ENCODE measurements around the gene IFFO2.

Gene IFFO2

DNA sequence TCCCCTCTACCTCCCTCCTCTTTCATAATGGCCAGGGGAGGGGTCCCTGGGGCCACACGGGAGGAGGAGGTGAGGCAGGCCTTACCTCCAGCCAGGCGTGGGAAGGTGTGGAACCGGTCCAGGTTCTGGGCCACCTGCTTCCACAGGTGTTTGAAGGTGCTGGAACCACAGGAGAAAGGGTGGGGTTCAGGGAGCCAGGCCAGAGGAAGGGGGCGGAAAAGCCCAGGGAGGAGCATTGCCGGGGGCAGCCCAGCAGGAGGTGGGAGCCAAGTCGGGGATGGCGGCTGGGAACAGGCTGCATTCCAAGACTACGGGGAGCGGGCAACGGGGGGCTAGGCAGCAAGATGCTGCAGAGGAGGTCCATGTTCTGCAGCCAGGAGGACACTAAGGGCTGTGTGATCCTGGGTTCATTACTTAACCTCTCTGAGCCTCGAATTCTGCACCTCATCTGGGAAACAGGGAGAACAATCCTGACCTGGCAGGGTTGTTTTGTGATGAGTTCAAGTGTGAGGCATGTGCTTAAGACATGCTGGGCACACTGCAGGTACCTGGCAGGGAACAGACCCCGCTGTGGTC is 77.2 kb downstream of the IFFO2 start:
- Histone ChIP-seq H3K27ac (ENCODE audit: low read length) (no peak overlapping the region), H3K36me3 (replicated peaks; ENCODE audit: insufficient read depth, low read length) (no peaks in the 10 kb centered on the region)
- TF ChIP-seq EZH2phosphoT487 (IDR thresholded peaks at IDR 0.05; ENCODE audit: low read length): no peak
- no peak for TF ChIP-seq CTCF (IDR thresholded peaks at IDR 0.05; ENCODE audit: low read length)
- TF ChIP-seq EZH2 (optimal IDR thresholded peaks at IDR 0.05; ENCODE audit: low read depth, low read length): no peak

GRCh38 chr1:18878538-18879214 is 77.8 kb downstream of the IFFO2 start:
- Histone ChIP-seq H3K36me3 (replicated peaks; ENCODE audit: insufficient read depth, low read length) (no peaks in the 10 kb centered on the region), H3F3A (ENCODE audit: insufficient read depth, low read length) (no peaks in the 10 kb centered on the region), H3K27me3 (replicated peaks; ENCODE audit: insufficient read depth, low read length) (no peaks in the 10 kb centered on the region), H3K27ac (ENCODE audit: low read length) (no peak overlapping the region), H2AFZ (ENCODE audit: low read length) (no peak overlapping the region), H4K20me1 (ENCODE audit: insufficient read depth, low read length) (no peaks in the 10 kb centered on the region), H3K4me2 (ENCODE audit: low read depth, low read length) (no peak overlapping the region), H3K9me3 (replicated peaks; ENCODE audit: insufficient read depth, low read length) (no peaks in the 10 kb centered on the region), H3K79me2 (ENCODE audit: low read length) (no peaks in the 10 kb centered on the region), H3K9me2 (replicated peaks; ENCODE audit: insufficient read depth, low read length) (no peaks in the 10 kb centered on the region), H3K4me3 (ENCODE audit: low read length) (no peak overlapping the region), H3K4me1 (ENCODE audit: low read length) (no peaks in the 10 kb centered on the region), H3K9ac (ENCODE audit: low read length) (no peak overlapping the region)
- TF ChIP-seq EZH2 (optimal IDR thresholded peaks at IDR 0.05; ENCODE audit: low read depth, low read length) (no peak), EZH2phosphoT487 (IDR thresholded peaks at IDR 0.05; ENCODE audit: low read length) (no peak), CTCF (IDR thresholded peaks at IDR 0.05; ENCODE audit: low read length) (no peak)
- DNase-seq: no peak

More for the DNA sequence above, 77.2 kb downstream of the IFFO2 start:
- H3K4me1 ChIP-seq (ENCODE audit: low read length): no peaks in the 10 kb centered on the region
- no peak overlapping the region for H3K4me3 ChIP-seq (ENCODE audit: low read length)
- no peaks in the 10 kb centered on the region for H4K20me1 ChIP-seq (ENCODE audit: insufficient read depth, low read length)
- no peak overlapping the region for H3K4me2 ChIP-seq (ENCODE audit: low read depth, low read length)
- H3F3A ChIP-seq (ENCODE audit: insufficient read depth, low read length): no peaks in the 10 kb centered on the region
- H3K9me2 ChIP-seq (replicated peaks; ENCODE audit: insufficient read depth, low read length): no peaks in the 10 kb centered on the region
- no peaks in the 10 kb centered on the region for H3K79me2 ChIP-seq (ENCODE audit: low read length)
- DNase-seq: no peak
- no peak overlapping the region for H3K9ac ChIP-seq (ENCODE audit: low read length)
- no peaks in the 10 kb centered on the region for H3K9me3 ChIP-seq (replicated peaks; ENCODE audit: insufficient read depth, low read length)
- no peaks in the 10 kb centered on the region for H3K27me3 ChIP-seq (replicated peaks; ENCODE audit: insufficient read depth, low read length)
- no peak overlapping the region for H2AFZ ChIP-seq (ENCODE audit: low read length)

- H3K9ac ChIP-seq (ENCODE audit: low read length): no peak overlapping the region
- no peak overlapping the region for H3K27ac ChIP-seq (ENCODE audit: low read length)
- H3K36me3 ChIP-seq (replicated peaks; ENCODE audit: insufficient read depth, low read length): no peaks in the 10 kb centered on the region
- no peaks in the 10 kb centered on the region for H3F3A ChIP-seq (ENCODE audit: insufficient read depth, low read length)
- H2AFZ ChIP-seq (ENCODE audit: low read length): no peak overlapping the region
- H3K79me2 ChIP-seq (ENCODE audit: low read length): no peaks in the 10 kb centered on the region
- no peaks in the 10 kb centered on the region for H3K9me2 ChIP-seq (replicated peaks; ENCODE audit: insufficient read depth, low read length)
- no peaks in the 10 kb centered on the region for H3K9me3 ChIP-seq (replicated peaks; ENCODE audit: insufficient read depth, low read length)
- no peak overlapping the region for H3K4me2 ChIP-seq (ENCODE audit: low read depth, low read length)
- TF ChIP-seq EZH2phosphoT487 (IDR thresholded peaks at IDR 0.05; ENCODE audit: low read length) (no peak), CTCF (IDR thresholded peaks at IDR 0.05; ENCODE audit: low read length) (no peak), EZH2 (optimal IDR thresholded peaks at IDR 0.05; ENCODE audit: low read depth, low read length) (no peak)
- no peaks in the 10 kb centered on the region for H4K20me1 ChIP-seq (ENCODE audit: insufficient read depth, low read length)
- no peak for DNase-seq
- no peaks in the 10 kb centered on the region for H3K27me3 ChIP-seq (replicated peaks; ENCODE audit: insufficient read depth, low read length)
- no peak overlapping the region for H3K4me3 ChIP-seq (ENCODE audit: low read length)
- H3K4me1 ChIP-seq (ENCODE audit: low read length): no peaks in the 10 kb centered on the region
Measured at GRCh38 chr1:18877282-18877681, 79.2 kb downstream of the IFFO2 start.

All from MM.1S (cell line).